Measurements from ENCODE around the gene RBMS2. TPM values are rescaled to one million over a fixed set of nuclear protein-coding genes. Genes with fewer than 3 reads are reported as not detected.
"Not testable (repeated sequence)": the region's sequence is repeated elsewhere in the genome, so short reads cannot be mapped to it uniquely, and the experiment has no call there.

Gene RBMS2
- total RNA-seq, 1 experiment from 2014 or later: 62.7 TPM

GRCh38 chr12:56499879-56500278 is 21.7 kb upstream of the RBMS2 start:
- intact Hi-C loops (cut with micrococcal nuclease); DNase-seq (ENCODE audit: unreplicated experiment); H3K4me1 Mint-ChIP-seq (ENCODE audit: insufficient read depth, unreplicated experiment); H3K9me3 Mint-ChIP-seq (ENCODE audit: unreplicated experiment); BruUV-seq (replicated peaks); H3K27me3 Mint-ChIP-seq (ENCODE audit: insufficient read depth, unreplicated experiment); H3K4me3 Mint-ChIP-seq (ENCODE audit: unreplicated experiment); POLR2A ChIA-PET; H3K36me3 Mint-ChIP-seq (ENCODE audit: insufficient read depth, unreplicated experiment): not testable (repeated sequence)
- CTCF ChIA-PET: interaction anchor here (0.6 kb wide), 1 partner anchor 112 kb away, joined by 3 read pairs; no protein-coding TSS in a partner anchor
- peak overlapping the region; percentile 4 for H3K27ac Mint-ChIP-seq (ENCODE audit: low read depth, unreplicated experiment)

GRCh38 chr12:56510786-56511185 is 10.8 kb upstream of the RBMS2 start:
- POLR2A ChIA-PET: interaction anchor here (5.4 kb wide), 1 partner anchor 125 kb away, joined by 25 read pairs; no protein-coding TSS in a partner anchor
- CTCF ChIA-PET: interaction anchor here (0.7 to 6.4 kb wide), 6 partner anchors 9 to 79 kb away, joined by 3 to 90 read pairs (median 4); no protein-coding TSS in a partner anchor
- DNase-seq (ENCODE audit: unreplicated experiment): no peak
- Mint-ChIP-seq H3K36me3 (ENCODE audit: insufficient read depth, unreplicated experiment) (no peaks in the 10 kb centered on the region), H3K4me1 (ENCODE audit: insufficient read depth, unreplicated experiment) (no peaks in the 10 kb centered on the region), H3K27me3 (ENCODE audit: insufficient read depth, unreplicated experiment) (peaks cover 20% of the 10 kb centered on the region), H3K27ac (ENCODE audit: low read depth, unreplicated experiment) (no peak overlapping the region), H3K9me3 (ENCODE audit: unreplicated experiment) (no peaks in the 10 kb centered on the region), H3K4me3 (ENCODE audit: unreplicated experiment) (no peak overlapping the region)
- BruUV-seq (replicated peaks): no TSS peak
- TF ChIP-seq CTCF (IDR thresholded peaks at IDR 0.05; ENCODE audit: unreplicated experiment): no peak
- intact Hi-C loops (cut with micrococcal nuclease): no loop called here

- POLR2A ChIA-PET: interaction anchor here (0.8 to 5.4 kb wide), 10 partner anchors 10 to 122 kb away, joined by 3 to 25 read pairs (median 4); partner anchors contain the start of gene GLS2
- H3K36me3 Mint-ChIP-seq (ENCODE audit: insufficient read depth, unreplicated experiment); BruUV-seq (replicated peaks); H3K4me3 Mint-ChIP-seq (ENCODE audit: unreplicated experiment); H3K27ac Mint-ChIP-seq (ENCODE audit: low read depth, unreplicated experiment); intact Hi-C loops (cut with micrococcal nuclease); H3K9me3 Mint-ChIP-seq (ENCODE audit: unreplicated experiment); DNase-seq (ENCODE audit: unreplicated experiment): not testable (repeated sequence)
- CTCF ChIA-PET: interaction anchor here (0.6 to 7.3 kb wide), 37 partner anchors 8 to 780 kb away, joined by 3 to 112 read pairs (median 7); partner anchors contain the start of gene SPRYD4
- H3K27me3 Mint-ChIP-seq (ENCODE audit: insufficient read depth, unreplicated experiment): peaks cover 20% of the 10 kb centered on the region
- peaks cover 11% of the 10 kb centered on the region for H3K4me1 Mint-ChIP-seq (ENCODE audit: insufficient read depth, unreplicated experiment)
Measured at GRCh38 chr12:56514014-56514318, 7.7 kb upstream of the RBMS2 start.

- Mint-ChIP-seq H3K4me3 (ENCODE audit: unreplicated experiment) (no peak overlapping the region), H3K27me3 (ENCODE audit: insufficient read depth, unreplicated experiment) (no peaks in the 10 kb centered on the region), H3K4me1 (ENCODE audit: insufficient read depth, unreplicated experiment) (peaks cover 17% of the 10 kb centered on the region), H3K9me3 (ENCODE audit: unreplicated experiment) (no peaks in the 10 kb centered on the region), H3K36me3 (ENCODE audit: insufficient read depth, unreplicated experiment) (no peaks in the 10 kb centered on the region), H3K27ac (ENCODE audit: low read depth, unreplicated experiment) (peak overlapping the region; percentile 84)
- ChIA-PET POLR2A (interaction anchor here (0.7 to 2.5 kb wide), 5 partner anchors 12 to 117 kb away, joined by 3 to 7 read pairs (median 4); no protein-coding TSS in a partner anchor), CTCF (interaction anchor here (1.1 to 7.3 kb wide), 6 partner anchors 15 to 118 kb away, joined by 3 to 112 read pairs (median 4); no protein-coding TSS in a partner anchor)
- DNase-seq (ENCODE audit: unreplicated experiment): peak; percentile 61
- BruUV-seq (replicated peaks): no TSS peak
- TF ChIP-seq CTCF (IDR thresholded peaks at IDR 0.05; ENCODE audit: unreplicated experiment): no peak
- intact Hi-C loops (cut with micrococcal nuclease): no loop called here
Measured at GRCh38 chr12:56517854-56518253, 3.8 kb upstream of the RBMS2 start.

GRCh38 chr12:56518570-56518969 is 3.0 kb upstream of the RBMS2 start:
- ChIA-PET CTCF (interaction anchor here (0.8 to 7.3 kb wide), 4 partner anchors 14 to 71 kb away, joined by 3 to 112 read pairs (median 4); no protein-coding TSS in a partner anchor), POLR2A (interaction anchor here (1.6 to 2.5 kb wide), 3 partner anchors 13 to 55 kb away, joined by 3 to 7 read pairs (median 5); no protein-coding TSS in a partner anchor)
- no peaks in the 10 kb centered on the region for H3K27me3 Mint-ChIP-seq (ENCODE audit: insufficient read depth, unreplicated experiment)
- no peak for TF ChIP-seq CTCF (IDR thresholded peaks at IDR 0.05; ENCODE audit: unreplicated experiment)
- H3K36me3 Mint-ChIP-seq (ENCODE audit: insufficient read depth, unreplicated experiment): no peaks in the 10 kb centered on the region
- intact Hi-C loops (cut with micrococcal nuclease): no loop called here
- peaks cover 21% of the 10 kb centered on the region for H3K4me1 Mint-ChIP-seq (ENCODE audit: insufficient read depth, unreplicated experiment)
- no TSS peak for BruUV-seq (replicated peaks)
- peak overlapping the region; percentile 84 for H3K27ac Mint-ChIP-seq (ENCODE audit: low read depth, unreplicated experiment)
- H3K9me3 Mint-ChIP-seq (ENCODE audit: unreplicated experiment): no peaks in the 10 kb centered on the region
- peak; percentile 48 for DNase-seq (ENCODE audit: unreplicated experiment)
- no peak overlapping the region for H3K4me3 Mint-ChIP-seq (ENCODE audit: unreplicated experiment)

Data from MCF 10A (cell line).